CD4-positive, alpha-beta T cell treated with Interleukin-4 for 4 hours (primary cell): ENCODE measurements around the gene CAMSAP3.

Experiments
- DNase-seq: peaks from one replicate; pipeline ENCODE4 v3.0.0-alpha.2; 2020

CAMSAP3 gene

GRCh38 chr19:7657131-7657751 is 61.6 kb downstream of the CAMSAP3 start:
- DNase-seq: no peak

GRCh38 chr19:7658219-7658686 is 62.6 kb downstream of the CAMSAP3 start:
- peak; percentile 53 for DNase-seq

- DNase-seq: no peak
Observed at GRCh38 chr19:7661744-7662538, 66.3 kb downstream of the CAMSAP3 start.

- DNase-seq: no peak
Observed at GRCh38 chr19:7662657-7663056, 67.0 kb downstream of the CAMSAP3 start.

GRCh38 chr19:7663706-7664105 is 68.0 kb downstream of the CAMSAP3 start:
- DNase-seq: no peak

GRCh38 chr19:7665076-7665475 is 69.4 kb downstream of the CAMSAP3 start:
- DNase-seq: no peak
